B cell (primary cell): ENCODE measurements around the gene ZMIZ1. TPM values are rescaled to one million over a fixed set of nuclear protein-coding genes. Genes with fewer than 3 reads are reported as not detected.

Source experiments
- ATAC-seq: fragments of 200-7000 bp; cut with Tn5 transposase; one replicate; pipeline ENCODE4 v1.10.0; 2021; ENCODE audit warnings: low read depth, mild to moderate bottlenecking, moderate number of reproducible peaks, moderate library complexity
- CTCF ChIA-PET: fragments of 350-600 bp; sonication (Branson Sonifier 250); formaldehyde crosslinking; loops from one replicate; lab custom pipeline; 2021; ENCODE audit warnings: antibody characterized with exemption, inconsistent platforms; lab: Charles Lee
- POLR2A ChIA-PET: fragments of 350-600 bp; sonication (Branson Sonifier 250); formaldehyde crosslinking; loops from one replicate; lab custom pipeline; 2021; ENCODE audit warnings: antibody characterized with exemption; lab: Charles Lee
- DNase-seq: peaks from one replicate; pipeline ENCODE4 v3.0.0; 2013
- H2AFZ ChIP-seq: 2 replicates; pipeline ENCODE4 v1.6.1; 2012; ENCODE audit warnings: mild to moderate bottlenecking, low read depth, low read length; ENCODE audit not compliant: insufficient read depth, poor library complexity, severe bottlenecking
- H3K27ac ChIP-seq, 2 donors: 1 replicate in 1 of 2; 2 replicates in 1 of 2; pipeline ENCODE4 v1.5.1; 2012 to 2013; ENCODE audit warnings: low read length in 2 of 2, mild to moderate bottlenecking in 2 of 2, moderate library complexity in 1 of 2
- H3K27me3 ChIP-seq, 4 experiments: fragments of 200-600 bp in 1 of 4; sonication (generic) in 1 of 4; replicated peaks in 1 of 4; 1 replicate in 2 of 4; 2 replicates in 2 of 4; pipeline versions ENCODE4 v1.6.1 to v1.7.0; 2013 to 2016; ENCODE audit warnings: low read length in 3 of 4, mild to moderate bottlenecking in 2 of 4, mixed read lengths in 1 of 4, moderate library complexity in 1 of 4; ENCODE audit not compliant: insufficient read depth in 4 of 4, control insufficient read depth in 3 of 4; ENCODE audit errors: control extremely low read depth in 1 of 4
- H3K36me3 ChIP-seq, 2 experiments: replicated peaks in 1 of 2; 1 replicate in 1 of 2; 2 replicates in 1 of 2; pipeline versions ENCODE4 v1.6.1 to v1.7.1; 2013; ENCODE audit warnings: low read length in 1 of 2; ENCODE audit not compliant: insufficient read depth in 2 of 2, control insufficient read depth in 1 of 2; ENCODE audit errors: control extremely low read depth in 1 of 2, extremely low read depth in 1 of 2
- H3K4me1 ChIP-seq, 2 donors: fragments of 200-600 bp in 1 of 2; sonication (generic) in 1 of 2; 1 replicate in 1 of 2; 2 replicates in 1 of 2; pipeline versions ENCODE4 v1.5.1 to v1.6.1; 2013 to 2017; ENCODE audit warnings: low read length in 2 of 2; ENCODE audit not compliant: control insufficient read depth in 2 of 2, insufficient read depth in 2 of 2
- H3K4me2 ChIP-seq: replicated peaks from 2 replicates; pipeline ENCODE3; 2012; ENCODE audit warnings: mild to moderate bottlenecking, low read depth, low read length; ENCODE audit not compliant: poor library complexity, severe bottlenecking
- H3K4me3 ChIP-seq, 5 experiments: fragments of 200-600 bp in 1 of 5; sonication (generic) in 1 of 5; 1 replicate in 3 of 5; 2 replicates in 2 of 5; pipeline versions ENCODE4 v1.5.1 to v1.7.0; 2011 to 2016; ENCODE audit warnings: low read length in 4 of 5, mild to moderate bottlenecking in 4 of 5, low read depth in 2 of 5, control low read depth in 1 of 5, moderate library complexity in 1 of 5; ENCODE audit not compliant: insufficient read depth in 1 of 5; ENCODE audit errors: control extremely low read depth in 1 of 5, extremely low read depth in 1 of 5
- H3K79me2 ChIP-seq: fragments of 200-600 bp; sonication (generic); one replicate; pipeline ENCODE4 v1.6.0; 2016; ENCODE audit warnings: low read length; ENCODE audit not compliant: control insufficient read depth, insufficient read depth
- H3K9ac ChIP-seq: fragments of 200-600 bp; sonication (generic); 2 replicates; pipeline ENCODE4 v1.6.1; 2017; ENCODE audit warnings: mild to moderate bottlenecking, low read length, moderate library complexity
- H3K9me3 ChIP-seq, 3 donors: one replicate each; pipeline versions ENCODE4 v1.6.1 to v1.7.1; 2013; ENCODE audit warnings: low read length in 2 of 3; ENCODE audit not compliant: control insufficient read depth in 2 of 3, insufficient read depth in 1 of 3; ENCODE audit errors: control extremely low read depth in 1 of 3
- H4K20me1 ChIP-seq: 2 replicates; pipeline ENCODE4 v1.6.0; 2012; ENCODE audit warnings: mild to moderate bottlenecking, low read length; ENCODE audit not compliant: insufficient read depth, control insufficient read depth, poor library complexity, severe bottlenecking
- H3K27ac Mint-ChIP-seq: one replicate; pipeline ENCODE4 v1.8.0; 2021; ENCODE audit warnings: mixed read lengths
- H3K27me3 Mint-ChIP-seq: one replicate; pipeline ENCODE4 v1.8.0; 2021; ENCODE audit warnings: mixed read lengths
- H3K4me1 Mint-ChIP-seq: one replicate; pipeline ENCODE4 v1.8.0; 2021; ENCODE audit warnings: mixed read lengths
- H3K4me3 Mint-ChIP-seq: one replicate; pipeline ENCODE4 v1.8.0; 2021; ENCODE audit warnings: mixed read lengths
- H3K9me3 Mint-ChIP-seq: one replicate; pipeline ENCODE4 v1.8.0; 2022; ENCODE audit warnings: mixed read lengths; ENCODE audit not compliant: insufficient read depth
- EZH2 ChIP-seq: IDR thresholded peaks from 2 replicates; pipeline ENCODE4 v1.6.1; 2012; ENCODE audit warnings: borderline replicate concordance, low read depth, mild to moderate bottlenecking, moderate library complexity, low read length; ENCODE audit not compliant: insufficient read depth, poor library complexity, severe bottlenecking
- WGBS: methylation state at CpG from one replicate; pipeline ENCODE4 v1.1.5; 2013; ENCODE audit warnings: missing lambda C conversion rate; ENCODE audit not compliant: insufficient coverage; 5-methylcytosine and 5-hydroxymethylcytosine counted together
- intact Hi-C: fragments of 100-400 bp; cut with micrococcal nuclease; formaldehyde crosslinking; loops from one replicate; pipeline ENCODE4 v1.10.0; 2022
- polyA plus RNA-seq: library from polyadenylated mRNA; depleted of rRNA; stranded (reverse); fragments of >200 nt; gene quantifications from 2 replicates; pipeline ENCODE4 v1.2.3, GENCODE V29; 2012
- total RNA-seq, 2 donors: library from RNA; stranded (reverse); fragments of 120-200 nt in 1 of 2; gene quantifications; 1 replicate in 1 of 2; 2 replicates in 1 of 2; pipeline versions ENCODE4 v1.2.3 to v1.2.4, GENCODE V29; 2013 to 2022
- TF ChIP-seq, protein P1 (sequence below): fragments of 200-600 bp; IDR thresholded peaks from one replicate; pipeline ENCODE4 v1.8.0; 2022; ENCODE audit warnings: antibody characterized with exemption, mild to moderate bottlenecking

The ZMIZ1 gene
- total and polyA plus RNA-seq, 2 donors (not counting 1 experiment from before 2014, with no cell fraction given): 14.3 to 64.9 TPM

DNA sequence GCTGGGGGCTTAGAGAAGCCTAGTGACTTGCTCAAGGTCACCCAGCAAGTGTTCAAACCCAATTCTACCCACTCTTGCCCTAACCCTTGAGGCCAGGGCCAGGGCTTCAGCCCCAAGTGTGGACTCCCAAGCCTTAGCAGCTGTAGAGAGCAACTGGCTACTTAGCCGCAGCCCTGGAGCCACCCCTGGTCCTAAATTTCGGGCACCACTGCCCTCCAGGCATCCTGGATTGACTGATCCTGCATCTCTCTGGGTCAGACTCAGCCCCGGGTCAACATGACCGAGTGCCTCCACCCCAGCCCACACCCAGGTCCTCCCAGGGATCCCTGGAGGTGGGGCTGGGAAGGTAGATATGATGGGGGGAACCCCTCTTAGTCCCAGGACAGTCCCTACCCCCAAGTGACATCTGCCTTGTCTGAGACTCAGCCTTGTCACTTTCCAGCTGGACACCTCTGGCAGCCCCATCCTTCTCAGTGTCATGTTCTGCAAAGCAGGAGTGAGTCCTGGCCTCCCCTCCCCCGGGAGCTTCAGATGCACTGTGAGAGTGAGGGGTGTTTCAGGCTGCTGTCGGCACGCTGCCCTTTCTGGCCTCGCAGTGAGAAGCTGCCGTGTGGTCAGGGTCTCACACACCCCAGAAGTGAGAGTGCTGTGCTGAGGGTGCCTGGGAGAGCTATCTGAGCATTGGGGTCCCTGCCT, 89.8 kb downstream of the ZMIZ1 start:
- TF ChIP-seq, protein P1, sequence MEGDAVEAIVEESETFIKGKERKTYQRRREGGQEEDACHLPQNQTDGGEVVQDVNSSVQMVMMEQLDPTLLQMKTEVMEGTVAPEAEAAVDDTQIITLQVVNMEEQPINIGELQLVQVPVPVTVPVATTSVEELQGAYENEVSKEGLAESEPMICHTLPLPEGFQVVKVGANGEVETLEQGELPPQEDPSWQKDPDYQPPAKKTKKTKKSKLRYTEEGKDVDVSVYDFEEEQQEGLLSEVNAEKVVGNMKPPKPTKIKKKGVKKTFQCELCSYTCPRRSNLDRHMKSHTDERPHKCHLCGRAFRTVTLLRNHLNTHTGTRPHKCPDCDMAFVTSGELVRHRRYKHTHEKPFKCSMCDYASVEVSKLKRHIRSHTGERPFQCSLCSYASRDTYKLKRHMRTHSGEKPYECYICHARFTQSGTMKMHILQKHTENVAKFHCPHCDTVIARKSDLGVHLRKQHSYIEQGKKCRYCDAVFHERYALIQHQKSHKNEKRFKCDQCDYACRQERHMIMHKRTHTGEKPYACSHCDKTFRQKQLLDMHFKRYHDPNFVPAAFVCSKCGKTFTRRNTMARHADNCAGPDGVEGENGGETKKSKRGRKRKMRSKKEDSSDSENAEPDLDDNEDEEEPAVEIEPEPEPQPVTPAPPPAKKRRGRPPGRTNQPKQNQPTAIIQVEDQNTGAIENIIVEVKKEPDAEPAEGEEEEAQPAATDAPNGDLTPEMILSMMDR: no peak
- no peak for TF ChIP-seq EZH2
- Mint-ChIP-seq H3K9me3 (no peaks in the 10 kb centered on the region), H3K27ac (no peak overlapping the region)

DNA sequence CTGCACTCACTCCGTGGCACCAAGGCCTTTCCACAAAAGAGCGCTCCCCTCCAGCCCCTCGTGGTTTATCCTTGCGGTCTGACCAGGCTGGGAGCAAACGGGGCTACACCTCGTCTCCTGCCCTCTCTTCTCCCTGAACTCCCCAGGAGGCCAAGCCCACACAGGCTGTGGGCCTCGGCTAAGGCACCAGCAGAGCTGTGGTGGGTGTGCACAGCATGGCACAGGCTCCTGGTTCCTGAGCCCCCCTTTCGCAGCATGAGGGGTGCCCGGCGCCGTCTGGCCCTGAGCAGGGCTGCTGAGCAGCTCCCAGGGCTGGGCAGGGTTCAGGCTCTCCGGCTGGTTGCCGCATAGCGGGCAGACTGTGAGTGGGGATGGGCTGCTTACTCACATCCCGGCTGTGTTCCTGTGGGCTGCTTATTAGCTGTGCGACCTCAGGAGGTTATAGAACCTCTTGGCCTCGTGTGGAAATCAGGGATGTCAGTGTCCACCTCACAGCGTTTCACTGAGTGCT, 90.4 kb downstream of the ZMIZ1 start:
- Histone ChIP-seq H2AFZ (no peak overlapping the region), H3K4me1 (no peaks in the 10 kb centered on the region), H3K4me2 (no peak overlapping the region), H3K27ac (no peak overlapping the region), H3K9ac (no peak overlapping the region), H3K9me3 (no peaks in the 10 kb centered on the region), H3K36me3 (no peaks in the 10 kb centered on the region), H3K4me3 (no peak overlapping the region), H4K20me1 (no peaks in the 10 kb centered on the region), H3K27me3 (no peaks in the 10 kb centered on the region), H3K79me2 (no peaks in the 10 kb centered on the region)
- DNase-seq (no peak), ATAC-seq (no peak)
- WGBS: 78% methylated on average over 18 of the region's 18 CpGs
- H3K27me3 Mint-ChIP-seq: no peaks in the 10 kb centered on the region
- H3K4me1 Mint-ChIP-seq: no peaks in the 10 kb centered on the region
- H3K27ac Mint-ChIP-seq: no peak overlapping the region
- ChIA-PET POLR2A (no interaction called here), CTCF (no interaction called here)
- H3K9me3 Mint-ChIP-seq: no peaks in the 10 kb centered on the region
- no peak for TF ChIP-seq EZH2
- TF ChIP-seq, protein P1: no peak
- no peak overlapping the region for H3K4me3 Mint-ChIP-seq
- intact Hi-C loops: no loop called here

More for the DNA sequence above, 89.8 kb downstream of the ZMIZ1 start:
- Histone ChIP-seq H3K4me2 (no peak overlapping the region), H3K27me3 (no peaks in the 10 kb centered on the region), H3K9me3 (no peaks in the 10 kb centered on the region), H4K20me1 (no peaks in the 10 kb centered on the region), H3K4me1 (no peaks in the 10 kb centered on the region), H3K79me2 (no peaks in the 10 kb centered on the region), H3K9ac (no peak overlapping the region), H3K27ac (no peak overlapping the region), H3K4me3 (no peak overlapping the region), H3K36me3 (no peaks in the 10 kb centered on the region), H2AFZ (no peak overlapping the region)
- WGBS: 83% methylated on average over 6 of the region's 9 CpGs
- ChIA-PET CTCF (no interaction called here), POLR2A (no interaction called here)
- H3K4me1 Mint-ChIP-seq: no peaks in the 10 kb centered on the region
- intact Hi-C loops: no loop called here
- no peaks in the 10 kb centered on the region for H3K27me3 Mint-ChIP-seq
- H3K4me3 Mint-ChIP-seq: no peak overlapping the region
- DNase-seq (no peak), ATAC-seq (no peak)
